ENCODE data around the gene TIGAR. TPM values are rescaled to one million over a fixed set of nuclear protein-coding genes. Genes with fewer than 3 reads are reported as not detected.

TIGAR gene
- total and polyA plus RNA-seq, 2 of the 8 experiments (the other 6 are each of a cell fraction or from before 2014, with no cell fraction given): 3.8 to 26.4 TPM

- H3K4me2 ChIP-seq (ENCODE audit: insufficient read depth in 1 of 2, low read depth in 2 of 2, low read length in 2 of 2): no peak overlapping the region
- H3K23ac ChIP-seq (ENCODE audit: insufficient read length): no peak overlapping the region
- no peaks in the 10 kb centered on the region for H3K79me2 ChIP-seq (ENCODE audit: control insufficient read depth in 1 of 2, insufficient read depth in 2 of 2, low read length in 2 of 2)
- no peak overlapping the region for H3K18ac ChIP-seq (ENCODE audit: extremely low read depth, low read length)
- no peak overlapping the region for H3K27ac ChIP-seq (ENCODE audit: low read depth, low read length)
- no peak overlapping the region for H2AK5ac ChIP-seq (ENCODE audit: low read depth, low read length)
- peaks cover 4% of the 10 kb centered on the region; the same call in 1 of the 2 replicates for H3K23me2 ChIP-seq (ENCODE audit: low read depth, low read length)
- no peak overlapping the region for H2BK20ac ChIP-seq (ENCODE audit: low read length)
- 0 out of 2 replicates have a peak overlapping the region, but pooled peaks have one; percentile 34 for H2BK15ac ChIP-seq (ENCODE audit: low read length)
- 58% methylated on average over 8 of the region's 8 CpGs; no CpG with 5 or more reads in 1 of the 2 experiments for WGBS, 2 experiments (ENCODE audit: extremely low coverage in 1 of 2, insufficient coverage in 1 of 2, insufficient read length in 1 of 2, insufficient replicate concordance in 2 of 2, low coverage in 1 of 2, low lambda C conversion rate in 2 of 2, missing lambda C conversion rate in 1 of 2)
- no peak overlapping the region for H2BK12ac ChIP-seq (ENCODE audit: low read depth, low read length)
- no peak overlapping the region for H4K91ac ChIP-seq (replicated peaks; ENCODE audit: insufficient read length, low read length)
- TF ChIP-seq KDM5A (IDR thresholded peaks at IDR 0.05; ENCODE audit: low read length): no peak
- TF ChIP-seq RAD21 (IDR thresholded peaks at IDR 0.05 in 1 of 2, conservative IDR thresholded peaks at IDR 0.05 in 1 of 2; ENCODE audit: low read depth in 2 of 2, low read length in 2 of 2): peak; percentile 93 to 95
- TF ChIP-seq E2F6 (IDR thresholded peaks at IDR 0.05): no peak
- no peak for TF ChIP-seq CBX8 (IDR thresholded peaks at IDR 0.05; ENCODE audit: borderline replicate concordance, low read depth, low read length)
- no peak for TF ChIP-seq NRF1 (IDR thresholded peaks at IDR 0.05; ENCODE audit: low read depth, low read length)
- peak; percentile 77 to 89 (median 77) for TF ChIP-seq CTCF (IDR thresholded peaks at IDR 0.05; ENCODE audit: control extremely low read depth in 1 of 3, insufficient read depth in 1 of 3, low read depth in 1 of 3, low read length in 3 of 3)
- no peak for TF ChIP-seq SP1 (IDR thresholded peaks at IDR 0.05; ENCODE audit: low read depth, low read length)
- 0 out of 2 replicates have a peak, but pooled peaks have one; percentile 14 for TF ChIP-seq TCF12 (IDR thresholded peaks at IDR 0.05; ENCODE audit: low read depth, low read length)
- H2AFZ ChIP-seq (ENCODE audit: low read length): peak overlapping the region; percentile 86
- no peak overlapping the region for H4K8ac ChIP-seq (ENCODE audit: extremely low read depth, insufficient read depth, low read length)
- H3K4ac ChIP-seq (replicated peaks; ENCODE audit: insufficient read length, low read depth, low read length): no peak overlapping the region
- no peak overlapping the region for H3K14ac ChIP-seq (ENCODE audit: insufficient read length)
- H3K9me3 ChIP-seq (ENCODE audit: insufficient read depth in 2 of 2, low read depth in 1 of 2, low read length in 1 of 2): no peaks in the 10 kb centered on the region
- H4K20me1 ChIP-seq (replicated peaks in 1 of 2; ENCODE audit: control insufficient read depth in 1 of 2, insufficient read depth in 2 of 2, low read length in 2 of 2): no peaks in the 10 kb centered on the region
- H2BK5ac ChIP-seq (ENCODE audit: low read depth, low read length): no peak overlapping the region
- no peak overlapping the region for H4K5ac ChIP-seq (ENCODE audit: insufficient read length, low read depth, low read length)
- ChIA-PET CTCF (ENCODE audit: partially characterized antibody) (interaction anchor here (0.7 to 5.0 kb wide), 32 partner anchors 10 to 1018 kb away, joined by 3 to 35 read pairs (median 3); no protein-coding TSS in a partner anchor), POLR2A (ENCODE audit: partially characterized antibody) (interaction anchor here (1.0 kb wide), 1 partner anchor 13 kb away, joined by 3 read pairs; no protein-coding TSS in a partner anchor)
- no peak overlapping the region for H3K4me3 ChIP-seq (ENCODE audit: extremely low read depth in 1 of 4, insufficient read depth in 2 of 4, low read depth in 3 of 4, low read length in 4 of 4)
- H3K9ac ChIP-seq (replicated peaks in 1 of 4; ENCODE audit: extremely low read depth in 1 of 4, low read depth in 3 of 4, low read length in 3 of 4): no peak overlapping the region
- no peaks in the 10 kb centered on the region for H3K36me3 ChIP-seq (ENCODE audit: control insufficient read depth in 2 of 4, insufficient read depth in 4 of 4, low read length in 3 of 4)
- no peak overlapping the region for H3K56ac ChIP-seq (replicated peaks; ENCODE audit: insufficient read length, low read depth, low read length)
- peaks cover 0 to 6% (median 4%) of the 10 kb centered on the region in 4 experiments; a peak in 4 of 7 replicates for H3K4me1 ChIP-seq (replicated peaks in 1 of 4; ENCODE audit: control insufficient read depth in 3 of 4, insufficient read depth in 4 of 4, low read length in 3 of 4)
- H3K27me3 ChIP-seq (replicated peaks in 1 of 4; ENCODE audit: control insufficient read depth in 3 of 4, extremely low read depth in 1 of 4, insufficient read depth in 3 of 4, low read length in 3 of 4): 0 out of 7 replicates have a peak, but pooled peaks cover 0 to 1% (median 0%) of the 10 kb centered on the region in 4 experiments
- FAIRE-seq (peak; percentile 82), DNase-seq (ENCODE audit: low read depth in 1 of 2, low spot score in 2 of 2) (peak; percentile 43 to 61)
- H3K79me1 ChIP-seq (ENCODE audit: low read depth, low read length): no peaks in the 10 kb centered on the region
- H2BK120ac ChIP-seq (replicated peaks; ENCODE audit: low read depth, low read length): no peak overlapping the region
These were observed 62.4 kb downstream of the TIGAR start for GRCh38 chr12:4383304-4383865.
